SJCRH30 (cell line): ENCODE results near the gene F10. TPM values are rescaled to one million over a fixed set of nuclear protein-coding genes. Genes with fewer than 3 reads are reported as not detected.

ENCODE experiments used
- DNase-seq, 2 experiments: peaks; one replicate each; pipeline ENCODE4 v3.0.0-alpha.2; 2015 to 2020
- H3K27ac ChIP-seq: fragments of 250-450 bp; sonication (Bioruptor Pico); 2 replicates; pipeline ENCODE4 v1.5.1; 2020; ENCODE audit warnings: mild to moderate bottlenecking, moderate library complexity
- H3K27me3 ChIP-seq: fragments of 250-450 bp; sonication (Bioruptor Pico); 2 replicates; pipeline ENCODE4 v1.5.1; 2020; ENCODE audit warnings: mild to moderate bottlenecking, moderate library complexity
- H3K36me3 ChIP-seq: fragments of 250-450 bp; sonication (Bioruptor Pico); 2 replicates; pipeline ENCODE4 v1.5.1; 2020; ENCODE audit warnings: mild to moderate bottlenecking, moderate library complexity
- H3K4me1 ChIP-seq: fragments of 250-450 bp; sonication (Bioruptor Pico); 2 replicates; pipeline ENCODE4 v1.5.1; 2020; ENCODE audit warnings: mild to moderate bottlenecking, moderate library complexity
- H3K4me3 ChIP-seq: fragments of 250-450 bp; sonication (Bioruptor Pico); 2 replicates; pipeline ENCODE4 v1.5.1; 2020; ENCODE audit warnings: mild to moderate bottlenecking, moderate library complexity
- H3K9me3 ChIP-seq: fragments of 250-450 bp; sonication (Bioruptor Pico); replicated peaks from 2 replicates; pipeline ENCODE4 v1.5.1; 2020; ENCODE audit warnings: mild to moderate bottlenecking, moderate library complexity
- total RNA-seq: library from RNA; depleted of rRNA; stranded (reverse); fragments of >200 nt; shearing (Covaris generic); gene quantifications from 2 replicates; pipeline ENCODE4 v1.2.3, GENCODE V29; 2014

Gene F10
- total RNA-seq, 1 experiment from 2014 or later: 0.16 TPM

GRCh38 chr13:113083022-113083373 is 39.6 kb upstream of the F10 start:
- Histone ChIP-seq H3K4me1 (no peaks in the 10 kb centered on the region), H3K27ac (no peak overlapping the region), H3K27me3 (no peaks in the 10 kb centered on the region), H3K4me3 (no peak overlapping the region), H3K9me3 (no peaks in the 10 kb centered on the region), H3K36me3 (no peaks in the 10 kb centered on the region)
- no peak for DNase-seq

DNA sequence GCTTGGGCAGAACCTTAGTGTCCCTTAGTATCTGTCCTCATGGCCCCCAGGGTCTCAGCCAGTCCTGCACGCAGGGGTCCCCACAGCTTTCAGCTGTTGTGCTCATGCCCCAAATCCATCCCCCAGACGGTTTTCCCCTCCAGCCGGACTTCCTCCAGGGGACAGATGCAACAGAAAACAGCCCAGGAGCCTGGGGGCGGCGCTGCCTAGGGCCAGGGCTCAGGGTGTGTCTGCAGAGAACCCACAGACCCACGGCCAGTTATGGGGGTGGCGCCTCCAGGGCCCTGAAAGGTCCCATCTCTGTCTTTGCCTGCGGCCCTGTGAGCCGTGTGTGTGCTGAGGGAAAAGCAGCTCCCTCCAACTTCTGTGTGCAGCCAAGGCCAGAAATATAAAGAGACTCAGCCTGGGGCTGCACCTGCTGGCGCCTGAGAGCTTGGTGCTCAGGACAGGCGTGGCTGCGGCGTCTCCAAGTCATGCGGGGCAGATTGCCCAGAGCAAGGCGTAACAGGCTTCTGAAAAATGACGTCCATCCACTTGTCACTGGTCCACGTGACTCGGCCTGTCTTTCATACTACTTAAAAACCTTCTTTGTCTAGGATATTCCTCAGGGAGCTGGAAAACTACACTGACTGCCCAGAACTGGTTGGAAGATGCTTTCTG is 39.1 kb upstream of the F10 start:
- no peaks in the 10 kb centered on the region for H3K9me3 ChIP-seq
- DNase-seq: peak in 1 of 2 experiments; percentile 22
- H3K27ac ChIP-seq: no peak overlapping the region
- H3K4me3 ChIP-seq: no peak overlapping the region
- H3K4me1 ChIP-seq: no peaks in the 10 kb centered on the region
- no peaks in the 10 kb centered on the region for H3K36me3 ChIP-seq
- no peaks in the 10 kb centered on the region for H3K27me3 ChIP-seq

GRCh38 chr13:113084094-113084942 is 38.3 kb upstream of the F10 start:
- H3K36me3 ChIP-seq: no peaks in the 10 kb centered on the region
- no peaks in the 10 kb centered on the region for H3K9me3 ChIP-seq
- no peak overlapping the region for H3K27ac ChIP-seq
- H3K4me1 ChIP-seq: no peaks in the 10 kb centered on the region
- no peaks in the 10 kb centered on the region for H3K27me3 ChIP-seq
- H3K4me3 ChIP-seq: no peak overlapping the region
- no peak for DNase-seq

- DNase-seq: no peak
- H3K27ac ChIP-seq: no peak overlapping the region
- no peaks in the 10 kb centered on the region for H3K36me3 ChIP-seq
- no peaks in the 10 kb centered on the region for H3K27me3 ChIP-seq
- no peak overlapping the region for H3K4me3 ChIP-seq
- no peaks in the 10 kb centered on the region for H3K4me1 ChIP-seq
- no peaks in the 10 kb centered on the region for H3K9me3 ChIP-seq
Measured at GRCh38 chr13:113084943-113085540, 37.6 kb upstream of the F10 start.

- H3K9me3 ChIP-seq: no peaks in the 10 kb centered on the region
Measured at GRCh38 chr13:113086031-113086750, 36.4 kb upstream of the F10 start.

GRCh38 chr13:113086991-113087922 is 35.3 kb upstream of the F10 start:
- H3K4me1 ChIP-seq: no peaks in the 10 kb centered on the region
- no peaks in the 10 kb centered on the region for H3K36me3 ChIP-seq
- H3K27ac ChIP-seq: no peak overlapping the region
- H3K27me3 ChIP-seq: no peaks in the 10 kb centered on the region
- peak in 1 of 2 experiments; percentile 29 for DNase-seq
- no peaks in the 10 kb centered on the region for H3K9me3 ChIP-seq
- no peak overlapping the region for H3K4me3 ChIP-seq

More at GRCh38 chr13:113086031-113086750, 36.4 kb upstream of the F10 start:
- no peaks in the 10 kb centered on the region for H3K4me1 ChIP-seq
- H3K4me3 ChIP-seq: no peak overlapping the region
- H3K36me3 ChIP-seq: no peaks in the 10 kb centered on the region
- no peak overlapping the region for H3K27ac ChIP-seq
- no peaks in the 10 kb centered on the region for H3K27me3 ChIP-seq
- DNase-seq: no peak

- Histone ChIP-seq H3K27ac (no peak overlapping the region), H3K27me3 (no peaks in the 10 kb centered on the region), H3K4me3 (no peak overlapping the region), H3K9me3 (no peaks in the 10 kb centered on the region), H3K4me1 (no peaks in the 10 kb centered on the region), H3K36me3 (no peaks in the 10 kb centered on the region)
- no peak for DNase-seq
Measured at GRCh38 chr13:113087923-113088690, 34.5 kb upstream of the F10 start.

DNA sequence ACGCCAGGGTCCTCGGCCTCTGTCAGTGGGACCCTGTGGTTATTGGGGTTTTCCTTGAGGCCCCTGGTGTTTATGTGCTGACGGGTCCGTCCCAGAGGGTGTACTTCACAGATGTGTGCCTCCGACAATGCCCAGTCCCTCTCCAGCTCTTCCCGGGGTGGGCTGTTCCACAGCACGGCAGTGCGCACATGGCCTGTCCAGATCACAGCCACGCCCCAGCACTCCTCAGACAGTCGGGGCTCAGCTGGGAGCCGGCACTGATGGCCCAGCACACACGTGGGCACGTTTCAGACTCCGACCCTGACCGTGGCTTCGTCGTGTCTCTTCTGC is 33.9 kb upstream of the F10 start:
- Histone ChIP-seq H3K9me3 (no peaks in the 10 kb centered on the region), H3K27ac (no peak overlapping the region), H3K4me1 (no peaks in the 10 kb centered on the region), H3K4me3 (no peak overlapping the region), H3K36me3 (no peaks in the 10 kb centered on the region), H3K27me3 (no peaks in the 10 kb centered on the region)
- DNase-seq: no peak

DNA sequence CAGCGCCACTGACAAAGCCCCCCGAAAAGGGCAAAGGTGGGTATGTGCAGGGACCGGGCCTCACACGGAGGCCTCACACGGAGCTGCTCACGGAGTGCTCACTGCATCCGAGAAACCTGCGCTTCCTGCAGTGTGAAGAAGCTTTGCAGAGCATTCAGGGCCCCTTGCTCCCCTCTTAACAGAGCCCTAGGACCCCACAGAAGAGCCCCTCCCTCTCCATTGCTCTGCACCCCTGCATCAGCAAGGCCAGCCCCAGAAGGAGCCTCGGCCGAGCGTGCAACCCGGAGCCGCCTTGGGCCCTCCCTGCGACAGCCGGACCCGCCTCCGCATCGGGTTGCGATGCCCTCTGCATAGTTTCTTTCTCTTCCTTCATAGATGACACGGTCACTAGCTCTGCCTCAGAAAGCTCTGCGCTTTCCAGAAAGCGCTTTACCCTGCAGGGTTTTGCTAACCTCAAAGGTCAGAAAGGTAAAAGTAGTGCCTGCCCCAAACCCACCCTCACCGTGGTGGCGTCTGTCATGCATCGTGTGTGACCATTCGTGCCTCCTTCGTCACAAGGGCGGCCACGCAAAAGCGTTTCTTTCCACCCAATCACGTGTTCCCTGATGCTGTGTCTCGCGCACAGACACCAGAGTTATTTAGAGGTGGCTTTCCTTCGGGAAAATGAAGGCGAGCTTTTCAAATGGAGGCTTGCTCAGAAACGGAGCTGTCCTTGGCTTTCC is 32.7 kb upstream of the F10 start:
- no peak overlapping the region for H3K4me3 ChIP-seq
- no peak for DNase-seq
- H3K9me3 ChIP-seq: no peaks in the 10 kb centered on the region
- H3K27ac ChIP-seq: no peak overlapping the region
- no peaks in the 10 kb centered on the region for H3K36me3 ChIP-seq
- H3K27me3 ChIP-seq: no peaks in the 10 kb centered on the region
- H3K4me1 ChIP-seq: no peaks in the 10 kb centered on the region

DNA sequence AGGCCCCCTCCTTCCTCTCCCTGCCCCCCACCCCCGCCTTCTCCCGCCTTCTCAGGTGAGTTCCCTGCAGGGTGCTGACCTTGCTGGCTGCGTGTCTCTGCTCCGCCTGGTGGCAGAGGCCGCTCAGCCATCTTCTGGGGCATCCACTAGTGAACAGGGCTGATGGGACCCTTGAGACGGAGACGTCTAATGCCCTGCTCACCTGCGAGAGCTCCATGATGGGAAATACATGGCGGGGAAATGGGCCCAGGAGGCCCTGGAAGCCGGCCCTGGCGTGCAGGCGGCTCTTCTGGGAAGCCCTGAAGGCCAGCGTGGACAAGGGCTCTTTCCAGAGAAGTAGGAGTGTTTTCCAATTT is 32.2 kb upstream of the F10 start:
- Histone ChIP-seq H3K4me3 (no peak overlapping the region), H3K9me3 (no peaks in the 10 kb centered on the region), H3K4me1 (no peaks in the 10 kb centered on the region), H3K27ac (no peak overlapping the region), H3K36me3 (no peaks in the 10 kb centered on the region), H3K27me3 (no peaks in the 10 kb centered on the region)
- DNase-seq: no peak

DNA sequence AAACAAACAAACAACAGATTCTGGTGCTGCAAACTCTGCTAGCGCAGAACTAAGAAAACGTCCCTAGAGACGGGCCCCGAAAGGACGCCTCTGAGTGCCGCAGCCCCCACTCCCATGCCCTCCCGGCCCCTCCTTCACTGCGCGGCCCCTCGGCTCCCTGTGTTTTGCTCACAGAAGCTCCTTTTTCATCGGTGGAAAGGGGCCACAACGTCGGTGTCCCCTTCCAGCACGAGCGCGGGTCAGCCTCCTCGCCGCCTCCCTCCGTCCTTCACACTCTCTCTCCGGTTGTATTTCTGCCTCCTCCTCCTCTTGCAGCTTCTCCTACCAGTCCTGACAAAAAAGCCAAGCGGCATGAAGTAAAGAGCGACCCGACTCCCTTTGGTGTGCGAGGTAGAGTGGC is 31.8 kb upstream of the F10 start:
- H3K27me3 ChIP-seq: no peaks in the 10 kb centered on the region
- no peaks in the 10 kb centered on the region for H3K4me1 ChIP-seq
- H3K4me3 ChIP-seq: no peak overlapping the region
- H3K9me3 ChIP-seq: no peaks in the 10 kb centered on the region
- no peaks in the 10 kb centered on the region for H3K36me3 ChIP-seq
- H3K27ac ChIP-seq: no peak overlapping the region
- DNase-seq: no peak

GRCh38 chr13:113091211-113091771 is 31.3 kb upstream of the F10 start:
- Histone ChIP-seq H3K4me1 (no peaks in the 10 kb centered on the region), H3K27ac (no peak overlapping the region), H3K27me3 (no peaks in the 10 kb centered on the region), H3K36me3 (no peaks in the 10 kb centered on the region), H3K9me3 (no peaks in the 10 kb centered on the region), H3K4me3 (no peak overlapping the region)
- DNase-seq: no peak
